Measurements from ENCODE around the gene GARNL3.
A peak's percentile ranks its signal among the peaks of the same experiment; 100 is the strongest.

Gene GARNL3

GRCh38 chr9:127393645-127394044 is 129.1 kb downstream of the GARNL3 start:
- no peaks in the 10 kb centered on the region for H3K9me3 ChIP-seq (ENCODE audit: control insufficient read depth, insufficient read depth, low read length)
- H3K36me3 ChIP-seq (ENCODE audit: insufficient read depth, low read length), result no peaks in the 10 kb centered on the region

GRCh38 chr9:127395497-127396252 is 131.1 kb downstream of the GARNL3 start:
- H3K9ac ChIP-seq (ENCODE audit: low read depth, low read length), result peak overlapping the region; percentile 66

More at GRCh38 chr9:127393645-127394044, 129.1 kb downstream of the GARNL3 start:
- H3K4me1 ChIP-seq (ENCODE audit: insufficient read depth, low read length), result peaks cover 12% of the 10 kb centered on the region
- no peak overlapping the region for H3K9ac ChIP-seq (ENCODE audit: low read depth, low read length)

GRCh38 chr9:127396253-127396807 is 131.8 kb downstream of the GARNL3 start:
- H3K36me3 ChIP-seq (ENCODE audit: insufficient read depth, low read length), result peaks cover under 1% of the 10 kb centered on the region
- H3K4me1 ChIP-seq (ENCODE audit: insufficient read depth, low read length), result no peaks in the 10 kb centered on the region
- peak overlapping the region; percentile 66 for H3K9ac ChIP-seq (ENCODE audit: low read depth, low read length)
- H3K9me3 ChIP-seq (ENCODE audit: control insufficient read depth, insufficient read depth, low read length), result no peaks in the 10 kb centered on the region

More at GRCh38 chr9:127395497-127396252, 131.1 kb downstream of the GARNL3 start:
- Histone ChIP-seq H3K9me3 (ENCODE audit: control insufficient read depth, insufficient read depth, low read length) (no peaks in the 10 kb centered on the region), H3K4me1 (ENCODE audit: insufficient read depth, low read length) (no peaks in the 10 kb centered on the region; the same call in 1 of the 2 replicates), H3K36me3 (ENCODE audit: insufficient read depth, low read length) (no peaks in the 10 kb centered on the region; the same call in 1 of the 2 replicates)

- Histone ChIP-seq H3K36me3 (ENCODE audit: insufficient read depth, low read length) (peaks cover 4% of the 10 kb centered on the region), H3K9ac (ENCODE audit: low read depth, low read length) (peak within 1 kb of the TSS; percentile 66), H3K4me1 (ENCODE audit: insufficient read depth, low read length) (no peaks in the 10 kb centered on the region), H3K9me3 (ENCODE audit: control insufficient read depth, insufficient read depth, low read length) (no peaks in the 10 kb centered on the region)
These were observed 132.5 kb downstream of the GARNL3 start, which contains the start of gene SLC2A8 for GRCh38 chr9:127396808-127397645. TSS of gene SLC2A8 (plus strand) at chr9:127397169. CDS start at chr9:127397231, 62 bp downstream.

- Histone ChIP-seq H3K4me1 (ENCODE audit: insufficient read depth, low read length) (no peaks in the 10 kb centered on the region), H3K36me3 (ENCODE audit: insufficient read depth, low read length) (peaks cover 4% of the 10 kb centered on the region), H3K9me3 (ENCODE audit: control insufficient read depth, insufficient read depth, low read length) (no peaks in the 10 kb centered on the region), H3K9ac (ENCODE audit: low read depth, low read length) (peak overlapping the region; percentile 65; the same call in 1 of the 2 replicates)
These were observed 133.2 kb downstream of the GARNL3 start for GRCh38 chr9:127397646-127398274.

- peak overlapping the region; percentile 65; the same call in 1 of the 2 replicates for H3K9ac ChIP-seq (ENCODE audit: low read depth, low read length)
- H3K9me3 ChIP-seq (ENCODE audit: control insufficient read depth, insufficient read depth, low read length), result no peaks in the 10 kb centered on the region
These were observed 133.7 kb downstream of the GARNL3 start for GRCh38 chr9:127398275-127398647.

GRCh38 chr9:127398715-127399400 is 134.3 kb downstream of the GARNL3 start:
- 0 out of 2 replicates have a peak overlapping the region, but pooled peaks have one; percentile 65 for H3K9ac ChIP-seq (ENCODE audit: low read depth, low read length)
- no peaks in the 10 kb centered on the region for H3K4me1 ChIP-seq (ENCODE audit: insufficient read depth, low read length)
- no peaks in the 10 kb centered on the region for H3K9me3 ChIP-seq (ENCODE audit: control insufficient read depth, insufficient read depth, low read length)
- H3K36me3 ChIP-seq (ENCODE audit: insufficient read depth, low read length), result peaks cover 4% of the 10 kb centered on the region

More at GRCh38 chr9:127398275-127398647, 133.7 kb downstream of the GARNL3 start:
- peaks cover 4% of the 10 kb centered on the region for H3K36me3 ChIP-seq (ENCODE audit: insufficient read depth, low read length)
- no peaks in the 10 kb centered on the region for H3K4me1 ChIP-seq (ENCODE audit: insufficient read depth, low read length)

- Histone ChIP-seq H3K9me3 (ENCODE audit: control insufficient read depth, insufficient read depth, low read length) (no peaks in the 10 kb centered on the region), H3K9ac (ENCODE audit: low read depth, low read length) (no peak overlapping the region), H3K36me3 (ENCODE audit: insufficient read depth, low read length) (peaks cover 4% of the 10 kb centered on the region), H3K4me1 (ENCODE audit: insufficient read depth, low read length) (no peaks in the 10 kb centered on the region)
These were observed 135.2 kb downstream of the GARNL3 start for GRCh38 chr9:127399736-127400269.

- Histone ChIP-seq H3K9ac (ENCODE audit: low read depth, low read length) (no peak overlapping the region), H3K9me3 (ENCODE audit: control insufficient read depth, insufficient read depth, low read length) (no peaks in the 10 kb centered on the region), H3K4me1 (ENCODE audit: insufficient read depth, low read length) (no peaks in the 10 kb centered on the region), H3K36me3 (ENCODE audit: insufficient read depth, low read length) (peaks cover 6% of the 10 kb centered on the region)
These were observed 138.0 kb downstream of the GARNL3 start for GRCh38 chr9:127402401-127403090.

GRCh38 chr9:127403507-127404192 is 139.1 kb downstream of the GARNL3 start:
- H3K9ac ChIP-seq (ENCODE audit: low read depth, low read length), result no peak overlapping the region
- H3K36me3 ChIP-seq (ENCODE audit: insufficient read depth, low read length), result peaks cover 7% of the 10 kb centered on the region
- H3K9me3 ChIP-seq (ENCODE audit: control insufficient read depth, insufficient read depth, low read length), result no peaks in the 10 kb centered on the region
- no peaks in the 10 kb centered on the region for H3K4me1 ChIP-seq (ENCODE audit: insufficient read depth, low read length)

GRCh38 chr9:127404631-127405030 is 140.1 kb downstream of the GARNL3 start:
- H3K36me3 ChIP-seq (ENCODE audit: insufficient read depth, low read length), result peaks cover 7% of the 10 kb centered on the region
- H3K9me3 ChIP-seq (ENCODE audit: control insufficient read depth, insufficient read depth, low read length), result no peaks in the 10 kb centered on the region
- no peak overlapping the region for H3K9ac ChIP-seq (ENCODE audit: low read depth, low read length)
- H3K4me1 ChIP-seq (ENCODE audit: insufficient read depth, low read length), result no peaks in the 10 kb centered on the region

GRCh38 chr9:127405344-127406125 is 141.0 kb downstream of the GARNL3 start:
- Histone ChIP-seq H3K9me3 (ENCODE audit: control insufficient read depth, insufficient read depth, low read length) (no peaks in the 10 kb centered on the region), H3K4me1 (ENCODE audit: insufficient read depth, low read length) (no peaks in the 10 kb centered on the region), H3K36me3 (ENCODE audit: insufficient read depth, low read length) (peaks cover 7% of the 10 kb centered on the region), H3K9ac (ENCODE audit: low read depth, low read length) (no peak overlapping the region)
